VCaP (cell line): ENCODE data around the gene SSU72.
"Not testable (repeated sequence)": the region's sequence is repeated elsewhere in the genome, so short reads cannot be mapped to it uniquely, and the experiment has no call there.

ENCODE experiments used
- H3K27ac ChIP-seq: fragments of 450-650 bp; 2 replicates; pipeline ENCODE4 v1.5.1; 2017
- TF ChIP-seq, protein P1 (sequence below): fragments of 450-650 bp; conservative IDR thresholded peaks from 2 replicates; pipeline ENCODE4 v1.5.1; 2017; ENCODE audit warnings: mild to moderate bottlenecking, moderate library complexity

SSU72 gene

DNA sequence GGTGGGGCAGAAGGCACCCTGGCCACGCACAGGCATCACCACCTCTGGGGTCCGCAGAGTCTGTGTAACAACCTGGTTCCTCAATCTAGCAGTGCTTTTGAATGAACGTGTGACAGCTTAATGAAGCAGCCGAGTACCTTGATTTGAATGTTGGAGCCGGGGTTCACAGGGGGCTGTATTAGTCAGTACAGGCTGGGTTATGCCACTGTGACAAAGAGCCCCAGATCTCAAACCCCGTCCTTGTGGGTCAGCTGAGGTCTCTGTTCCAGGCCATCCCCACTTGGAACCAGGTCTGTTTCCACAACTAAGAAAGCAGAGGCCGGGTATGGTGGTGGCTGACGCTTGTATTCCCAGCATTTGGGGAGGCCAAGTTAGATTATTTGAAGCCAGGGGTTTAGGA, 44.7 kb downstream of the SSU72 start:
- H3K27ac ChIP-seq: no peak overlapping the region
- TF ChIP-seq, protein P1, sequence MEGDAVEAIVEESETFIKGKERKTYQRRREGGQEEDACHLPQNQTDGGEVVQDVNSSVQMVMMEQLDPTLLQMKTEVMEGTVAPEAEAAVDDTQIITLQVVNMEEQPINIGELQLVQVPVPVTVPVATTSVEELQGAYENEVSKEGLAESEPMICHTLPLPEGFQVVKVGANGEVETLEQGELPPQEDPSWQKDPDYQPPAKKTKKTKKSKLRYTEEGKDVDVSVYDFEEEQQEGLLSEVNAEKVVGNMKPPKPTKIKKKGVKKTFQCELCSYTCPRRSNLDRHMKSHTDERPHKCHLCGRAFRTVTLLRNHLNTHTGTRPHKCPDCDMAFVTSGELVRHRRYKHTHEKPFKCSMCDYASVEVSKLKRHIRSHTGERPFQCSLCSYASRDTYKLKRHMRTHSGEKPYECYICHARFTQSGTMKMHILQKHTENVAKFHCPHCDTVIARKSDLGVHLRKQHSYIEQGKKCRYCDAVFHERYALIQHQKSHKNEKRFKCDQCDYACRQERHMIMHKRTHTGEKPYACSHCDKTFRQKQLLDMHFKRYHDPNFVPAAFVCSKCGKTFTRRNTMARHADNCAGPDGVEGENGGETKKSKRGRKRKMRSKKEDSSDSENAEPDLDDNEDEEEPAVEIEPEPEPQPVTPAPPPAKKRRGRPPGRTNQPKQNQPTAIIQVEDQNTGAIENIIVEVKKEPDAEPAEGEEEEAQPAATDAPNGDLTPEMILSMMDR: no peak

DNA sequence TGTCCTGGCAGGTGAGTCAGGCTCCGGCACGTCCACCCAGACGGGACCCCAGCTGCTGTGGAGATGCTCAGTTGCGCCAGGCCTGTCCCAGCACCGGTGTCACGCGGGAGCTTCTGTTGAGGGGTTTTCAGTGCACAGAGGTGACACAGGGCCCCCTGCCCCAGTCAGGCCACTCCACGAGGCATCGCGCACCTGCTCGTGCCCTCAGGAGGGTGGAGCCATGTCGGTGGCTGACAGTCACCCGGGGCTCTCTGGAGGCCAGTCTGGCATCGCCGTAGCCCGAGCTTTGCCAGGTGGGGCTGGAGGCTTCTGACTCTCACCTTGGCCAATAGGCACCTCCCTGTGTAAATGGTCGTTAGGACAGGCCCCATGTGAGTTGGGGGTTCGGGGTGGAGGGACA, 45.3 kb downstream of the SSU72 start:
- no peak overlapping the region for H3K27ac ChIP-seq
- TF ChIP-seq, protein P1: no peak

DNA sequence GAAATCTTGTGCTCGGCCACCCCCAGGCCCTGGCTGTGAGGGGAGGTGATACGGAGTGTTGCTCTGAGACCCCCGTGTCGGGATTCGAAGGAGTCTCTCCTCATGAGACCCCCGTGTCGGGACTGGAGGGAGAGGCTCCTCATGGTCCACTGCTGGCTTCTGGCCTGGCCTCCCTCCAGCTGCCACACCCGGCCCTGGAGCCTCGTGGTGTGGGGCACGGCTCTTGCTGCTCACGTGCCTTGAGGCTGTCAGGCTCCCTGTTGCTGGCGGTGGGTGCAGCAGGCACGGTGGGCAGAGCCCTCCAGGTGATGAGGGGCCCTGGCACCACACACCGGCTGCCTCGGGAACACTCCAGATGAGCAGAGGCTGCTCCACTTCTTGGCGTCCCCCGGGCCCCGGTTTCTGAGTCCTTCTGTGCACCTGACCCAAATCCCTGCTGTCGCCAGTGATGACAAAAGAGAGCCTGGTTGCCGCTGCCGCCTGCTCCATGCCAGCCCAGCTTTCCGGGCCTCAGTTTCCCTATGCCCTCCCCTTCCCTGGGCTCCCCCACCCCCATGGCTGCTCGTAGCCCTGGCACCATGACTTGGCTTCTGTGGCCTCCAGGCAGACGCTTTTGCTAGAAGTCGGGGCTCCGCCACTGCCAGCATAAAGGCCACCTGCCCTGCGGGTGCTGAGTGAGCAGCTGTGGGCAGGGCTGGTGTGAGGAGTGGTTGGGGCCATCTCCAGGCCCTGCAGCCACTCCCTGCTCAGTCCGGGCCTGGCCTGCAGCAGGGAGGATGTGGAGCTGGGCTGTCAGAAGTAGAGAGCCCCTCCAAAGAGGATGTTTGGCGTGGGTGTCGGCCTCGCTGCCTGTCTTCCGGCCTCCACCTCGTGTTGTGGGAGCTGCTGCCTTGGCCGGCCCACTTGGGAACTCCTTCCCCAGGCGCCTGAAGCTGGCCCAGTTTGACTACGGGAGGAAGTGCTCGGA, 46.1 kb downstream of the SSU72 start:
- H3K27ac ChIP-seq: no peak overlapping the region
- TF ChIP-seq, protein P1: no peak

DNA sequence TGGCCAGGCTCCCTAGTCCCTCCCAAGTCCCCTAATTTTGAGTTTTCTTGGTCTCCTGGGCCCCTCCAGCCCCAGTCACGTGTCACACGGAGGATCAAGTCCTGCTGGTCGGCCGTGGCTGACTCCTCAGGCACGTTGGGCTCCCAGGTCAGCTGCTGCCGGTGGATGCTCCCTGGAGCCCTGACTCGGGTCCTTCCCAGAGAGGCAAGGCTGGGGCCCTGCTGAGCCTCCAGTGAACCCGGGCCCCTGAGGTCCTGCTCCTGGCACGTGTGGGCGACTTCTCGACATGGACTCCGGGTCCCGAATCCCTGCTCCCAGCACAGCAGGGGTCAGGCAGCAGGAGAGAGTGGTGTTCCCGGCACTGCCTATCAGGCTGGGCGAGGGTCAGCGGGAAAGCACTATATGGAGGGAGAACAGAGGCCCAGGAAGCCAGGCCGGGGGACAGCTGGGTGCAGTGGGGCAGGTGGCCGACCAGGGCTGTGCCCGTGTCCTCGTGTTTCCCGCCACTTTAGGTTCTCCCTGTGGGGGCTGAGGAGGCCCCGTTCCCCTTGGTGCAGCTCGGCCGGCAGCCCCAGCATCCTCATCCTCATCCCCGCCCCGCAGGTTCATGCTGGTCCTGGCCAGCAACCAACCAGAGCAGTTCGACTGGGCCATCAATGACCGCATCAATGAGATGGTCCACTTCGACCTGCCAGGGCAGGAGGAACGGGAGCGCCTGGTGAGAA, 47.4 kb downstream of the SSU72 start:
- H3K27ac ChIP-seq: no peak overlapping the region
- TF ChIP-seq, protein P1: no peak

GRCh38 chr1:1526476-1526875, 48.2 kb downstream of the SSU72 start:
- not testable (repeated sequence) for H3K27ac ChIP-seq

DNA sequence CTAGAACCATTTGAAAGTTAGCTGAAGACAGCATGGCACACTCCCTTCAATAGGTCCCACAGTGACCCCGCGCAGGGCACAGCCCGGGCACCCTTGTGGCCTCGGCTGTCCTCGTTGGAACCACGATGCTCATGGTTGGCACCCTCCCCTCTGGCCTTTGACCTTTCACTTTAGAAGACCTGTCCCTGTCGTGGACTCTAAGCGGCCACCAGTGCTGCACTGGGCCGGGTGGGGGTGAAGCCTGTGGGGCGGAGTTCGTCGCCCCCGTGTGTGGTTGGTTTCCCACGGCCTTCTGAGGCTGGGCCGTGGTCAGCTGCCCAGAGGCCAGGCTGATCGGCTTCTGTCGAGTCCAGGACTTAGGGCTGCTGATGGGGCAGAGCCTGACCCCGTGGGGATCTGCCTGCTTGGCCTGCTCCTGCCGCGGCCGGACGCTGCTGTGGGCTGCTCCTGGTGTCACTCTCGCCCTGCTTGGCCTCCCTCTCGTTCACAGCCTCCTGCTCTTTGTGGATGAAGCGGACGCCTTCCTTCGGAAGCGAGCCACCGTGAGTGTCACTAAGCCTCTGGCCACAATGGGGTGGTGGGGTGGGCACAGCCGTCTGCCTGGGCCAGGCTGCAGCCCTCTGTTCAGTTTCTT, 49.8 kb downstream of the SSU72 start:
- not testable (repeated sequence) for H3K27ac ChIP-seq

DNA sequence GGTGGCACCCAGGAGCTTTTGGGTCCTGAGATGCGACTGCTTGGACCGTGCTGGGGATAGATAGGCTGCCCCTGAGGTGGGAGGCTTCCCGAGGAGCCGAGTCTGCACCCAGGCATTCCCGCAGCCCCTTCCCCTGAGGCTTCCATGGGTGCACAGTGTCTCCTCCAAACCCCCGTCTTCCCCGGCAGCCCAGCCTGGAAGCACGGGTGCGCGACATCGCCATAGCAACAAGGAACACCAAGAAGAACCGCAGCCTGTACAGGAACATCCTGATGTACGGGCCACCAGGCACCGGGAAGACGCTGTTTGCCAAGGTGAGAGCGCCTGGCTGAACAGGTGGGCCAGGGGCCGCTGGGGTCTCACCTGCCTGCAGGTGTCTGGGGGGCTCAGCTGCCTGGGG, 51.0 kb downstream of the SSU72 start:
- not testable (repeated sequence) for H3K27ac ChIP-seq

- H3K27ac ChIP-seq: not testable (repeated sequence)
Measured at GRCh38 chr1:1523226-1523625, 51.4 kb downstream of the SSU72 start.

DNA sequence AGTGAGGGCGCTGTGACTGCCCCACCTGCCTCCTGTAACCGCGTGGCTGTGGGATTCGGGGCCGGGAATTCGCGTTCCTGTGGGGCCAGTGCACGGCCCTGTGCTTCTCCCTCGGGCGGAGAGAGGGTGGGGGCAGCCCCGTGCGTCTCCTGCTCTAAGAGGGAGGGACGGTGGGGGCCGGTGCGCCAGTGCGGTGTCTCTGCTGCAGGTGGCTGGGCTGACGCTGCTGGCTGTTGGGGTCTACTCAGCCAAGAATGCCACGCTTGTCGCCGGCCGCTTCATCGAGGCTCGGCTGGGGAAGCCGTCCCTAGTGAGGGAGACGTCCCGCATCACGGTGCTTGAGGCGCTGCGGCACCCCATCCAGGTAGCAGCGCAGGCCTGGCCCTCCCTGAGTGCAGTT, 52.1 kb downstream of the SSU72 start:
- H3K27ac ChIP-seq: not testable (repeated sequence)

DNA sequence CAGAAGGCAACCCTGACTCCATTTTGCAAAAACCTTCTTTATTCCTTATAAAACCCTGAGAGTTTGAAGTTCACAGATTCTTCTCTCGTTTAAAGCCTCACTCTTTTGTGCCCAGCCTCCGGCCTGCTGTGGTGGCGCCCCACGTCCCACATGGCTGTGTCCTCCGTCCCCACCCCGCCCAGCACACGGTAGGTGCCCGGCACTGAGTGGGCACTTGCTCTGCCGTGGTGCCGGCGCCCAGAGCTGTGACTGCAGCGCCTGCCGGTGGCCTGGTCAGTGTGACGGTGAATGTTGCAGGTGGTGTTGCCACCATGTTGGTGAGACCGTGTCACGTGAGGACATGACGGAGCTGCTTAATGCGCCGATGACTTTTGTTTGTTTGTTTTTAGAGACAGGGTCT, 53.3 kb downstream of the SSU72 start:
- TF ChIP-seq, protein P1: no peak
- no peak overlapping the region for H3K27ac ChIP-seq

- H3K27ac ChIP-seq: not testable (repeated sequence)
Measured at GRCh38 chr1:1519805-1520505, 54.7 kb downstream of the SSU72 start.

- H3K27ac ChIP-seq: not testable (repeated sequence)
Measured at GRCh38 chr1:1518621-1519007, 56.0 kb downstream of the SSU72 start.
